GM12878 (cell line): ENCODE measurements around the gene TMSB10. TPM values are rescaled to one million over a fixed set of nuclear protein-coding genes. Genes with fewer than 3 reads are reported as not detected.
A peak's percentile ranks its signal among the peaks of the same experiment; 100 is the strongest.

Experiments
- DPF2 ChIP-seq: fragments of 450-650 bp; IDR thresholded peaks from 2 replicates; pipeline ENCODE4 v1.6.1; 2017; ENCODE audit warnings: mild to moderate bottlenecking
- IKZF1 ChIP-seq: fragments of 450-650 bp; conservative IDR thresholded peaks from 2 replicates; pipeline ENCODE4 v1.6.1; 2017; ENCODE audit warnings: antibody characterized with exemption, mild to moderate bottlenecking
- MEF2A ChIP-seq: IDR thresholded peaks from 2 replicates; pipeline ENCODE4 v1.6.1; 2011; ENCODE audit warnings: low read depth, mild to moderate bottlenecking, low read length, moderate library complexity; ENCODE audit not compliant: insufficient read depth
- MYC ChIP-seq: IDR thresholded peaks from 2 replicates; pipeline ENCODE4 v1.6.1; 2011; ENCODE audit warnings: mild to moderate bottlenecking, low read length, moderate library complexity, inconsistent platforms; ENCODE audit not compliant: insufficient read depth, insufficient replicate concordance, insufficient read length, severe bottlenecking
- NBN ChIP-seq: fragments of 450-650 bp; IDR thresholded peaks from 2 replicates; pipeline ENCODE4 v1.6.1; 2016
- NFIC ChIP-seq: IDR thresholded peaks from 2 replicates; pipeline ENCODE4 v1.6.1; 2012; ENCODE audit warnings: low read depth, mild to moderate bottlenecking, inconsistent platforms, low read length, moderate library complexity
- NR2C2 ChIP-seq: IDR thresholded peaks from 2 replicates; pipeline ENCODE4 v1.6.1; 2011; ENCODE audit warnings: borderline replicate concordance, low read depth; ENCODE audit not compliant: control insufficient read depth, insufficient read length
- NR2F1 ChIP-seq: fragments of 450-650 bp; conservative IDR thresholded peaks from 2 replicates; pipeline ENCODE4 v1.6.1; 2017; ENCODE audit warnings: mild to moderate bottlenecking
- NRF1 ChIP-seq: conservative IDR thresholded peaks from 2 replicates; pipeline ENCODE4 v1.6.1; 2011; ENCODE audit warnings: mild to moderate bottlenecking, low read depth, low read length, improper control_type of control experiment
- RB1 ChIP-seq: fragments of 450-650 bp; formaldehyde crosslinking; IDR thresholded peaks from 2 replicates; pipeline ENCODE4 v1.6.1; 2017; ENCODE audit warnings: mild to moderate bottlenecking, borderline replicate concordance
- RELA ChIP-seq: fragments of 450-650 bp; IDR thresholded peaks from 2 replicates; pipeline ENCODE4 v1.8.0; 2014; ENCODE audit warnings: borderline replicate concordance; ENCODE audit not compliant: partially characterized antibody
- RFX5 ChIP-seq: IDR thresholded peaks from 2 replicates; pipeline ENCODE4 v1.6.1; 2011; ENCODE audit warnings: low read depth, low read length, improper control_type of control experiment
- SMAD1 ChIP-seq: fragments of 450-650 bp; IDR thresholded peaks from 2 replicates; pipeline ENCODE4 v1.6.1; 2018; ENCODE audit warnings: mild to moderate bottlenecking, low read depth; ENCODE audit not compliant: partially characterized antibody
- STAT1 ChIP-seq: fragments of 450-650 bp; conservative IDR thresholded peaks from 2 replicates; pipeline ENCODE4 v1.6.1; 2014; ENCODE audit warnings: antibody characterized with exemption, mild to moderate bottlenecking
- ZBED1 ChIP-seq: IDR thresholded peaks from 2 replicates; pipeline ENCODE4 v1.6.1; 2016; ENCODE audit warnings: borderline replicate concordance
- ZNF622 ChIP-seq: fragments of 450-650 bp; IDR thresholded peaks from 2 replicates; pipeline ENCODE4 v1.6.1; 2017; ENCODE audit warnings: mild to moderate bottlenecking, inconsistent platforms
- ZZZ3 ChIP-seq: IDR thresholded peaks from 2 replicates; pipeline ENCODE4 v1.6.1; 2011; ENCODE audit warnings: low read depth; ENCODE audit not compliant: control insufficient read depth, insufficient read length
- polyA plus RNA-seq, 11 experiments: library from polyadenylated mRNA; depleted of rRNA in 4 of 11; unstranded in 6 of 11; stranded (reverse) in 5 of 11; fragments of >200 nt; fragmentation: Nextera tagmentation in 4 of 11; fragmentation: Illumina TruSeq in 1 of 11; extraction: Ambion mirVana in 4 of 11; extraction: Trizol in 1 of 11; gene quantifications; 1 replicate in 1 of 11; 2 replicates in 10 of 11; pipeline versions ENCODE4 v1.2.1 to v1.2.3, GENCODE V29; 2011 to 2016; ENCODE audit warnings: inconsistent platforms in 2 of 11, missing spikeins in 2 of 11, low read depth in 1 of 11
- total RNA-seq, 4 experiments: library from RNA; depleted of rRNA in 3 of 4; stranded (reverse); fragments of >200 nt in 3 of 4; fragmentation: Illumina TruSeq in 1 of 4; extraction: Trizol in 1 of 4; gene quantifications; 2 replicates each; pipeline versions ENCODE4 v1.2.1 to v1.2.3, GENCODE V29; 2013 to 2021
- TF ChIP-seq, protein P1 (sequence below): IDR thresholded peaks from 2 replicates; pipeline ENCODE4 v1.6.1; 2011; ENCODE audit warnings: mild to moderate bottlenecking, low read depth, low read length, moderate library complexity; ENCODE audit not compliant: insufficient replicate concordance
- TF ChIP-seq, protein P2 (sequence below): fragments of 450-650 bp; IDR thresholded peaks from 2 replicates; pipeline ENCODE4 v1.6.1; 2017; ENCODE audit warnings: mild to moderate bottlenecking
- TF ChIP-seq, protein P3 (sequence below): IDR thresholded peaks from 2 replicates; pipeline ENCODE4 v1.6.1; 2012; ENCODE audit warnings: low read length, inconsistent platforms
- TF ChIP-seq, protein P4 (sequence below): fragments of 450-650 bp; IDR thresholded peaks from 2 replicates; pipeline ENCODE4 v1.6.1; 2018; ENCODE audit warnings: borderline replicate concordance, mild to moderate bottlenecking; ENCODE audit not compliant: partially characterized antibody
- TF ChIP-seq, protein P5 (sequence below): IDR thresholded peaks from 2 replicates; pipeline ENCODE4 v1.6.1; 2011; ENCODE audit warnings: borderline replicate concordance, low read depth, mild to moderate bottlenecking, moderate library complexity, mixed read lengths, low read length; ENCODE audit not compliant: insufficient read depth; ENCODE audit errors: extremely low read length

TMSB10 gene
- total and polyA plus RNA-seq, 10 of the 15 experiments (the other 5 are each of a cell fraction or from before 2014, with no cell fraction given), result 1,406 to 4,860 (median 3,381) TPM

DNA sequence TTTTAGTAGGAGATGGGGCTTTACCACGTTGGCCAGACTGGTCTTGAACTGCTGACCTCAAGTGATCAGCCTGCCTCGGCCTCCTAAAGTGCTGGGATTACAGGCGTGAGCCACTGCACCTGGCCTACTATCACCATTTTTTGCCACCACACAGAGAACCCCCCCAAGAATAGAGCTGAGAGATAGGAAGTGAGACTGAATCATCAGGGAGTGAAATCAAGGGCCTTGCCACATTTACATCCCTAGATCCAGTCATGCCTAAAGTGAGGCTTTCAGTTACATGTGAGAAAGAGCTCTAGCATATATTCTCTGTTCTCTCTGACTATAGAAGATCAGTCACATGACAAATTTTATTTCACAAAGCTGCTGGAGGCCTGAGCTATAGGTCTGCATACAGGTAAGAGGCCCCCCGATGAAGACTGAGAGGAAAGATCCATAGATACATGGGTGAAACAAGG is 37.5 kb downstream of the TMSB10 start (continued):
- TF ChIP-seq, protein P1, sequence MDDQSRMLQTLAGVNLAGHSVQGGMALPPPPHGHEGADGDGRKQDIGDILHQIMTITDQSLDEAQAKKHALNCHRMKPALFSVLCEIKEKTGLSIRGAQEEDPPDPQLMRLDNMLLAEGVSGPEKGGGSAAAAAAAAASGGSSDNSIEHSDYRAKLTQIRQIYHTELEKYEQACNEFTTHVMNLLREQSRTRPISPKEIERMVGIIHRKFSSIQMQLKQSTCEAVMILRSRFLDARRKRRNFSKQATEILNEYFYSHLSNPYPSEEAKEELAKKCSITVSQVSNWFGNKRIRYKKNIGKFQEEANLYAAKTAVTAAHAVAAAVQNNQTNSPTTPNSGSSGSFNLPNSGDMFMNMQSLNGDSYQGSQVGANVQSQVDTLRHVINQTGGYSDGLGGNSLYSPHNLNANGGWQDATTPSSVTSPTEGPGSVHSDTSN, result no peak
- TF ChIP-seq IKZF1 (peak; percentile 90), MYC (no peak), RFX5 (no peak), DPF2 (peak; percentile 37; the same call in 1 of the 2 replicates), ZBED1 (no peak), ZNF622 (no peak), ZZZ3 (no peak), RELA (peak; percentile 55), SMAD1 (peak; percentile 70), NR2C2 (no peak), STAT1 (no peak), NRF1 (no peak), NBN (peak; percentile 81), MEF2A (peak; percentile 72), RB1 (no peak), NFIC (peak; percentile 88), NR2F1 (peak; percentile 77)
- TF ChIP-seq, protein P2, sequence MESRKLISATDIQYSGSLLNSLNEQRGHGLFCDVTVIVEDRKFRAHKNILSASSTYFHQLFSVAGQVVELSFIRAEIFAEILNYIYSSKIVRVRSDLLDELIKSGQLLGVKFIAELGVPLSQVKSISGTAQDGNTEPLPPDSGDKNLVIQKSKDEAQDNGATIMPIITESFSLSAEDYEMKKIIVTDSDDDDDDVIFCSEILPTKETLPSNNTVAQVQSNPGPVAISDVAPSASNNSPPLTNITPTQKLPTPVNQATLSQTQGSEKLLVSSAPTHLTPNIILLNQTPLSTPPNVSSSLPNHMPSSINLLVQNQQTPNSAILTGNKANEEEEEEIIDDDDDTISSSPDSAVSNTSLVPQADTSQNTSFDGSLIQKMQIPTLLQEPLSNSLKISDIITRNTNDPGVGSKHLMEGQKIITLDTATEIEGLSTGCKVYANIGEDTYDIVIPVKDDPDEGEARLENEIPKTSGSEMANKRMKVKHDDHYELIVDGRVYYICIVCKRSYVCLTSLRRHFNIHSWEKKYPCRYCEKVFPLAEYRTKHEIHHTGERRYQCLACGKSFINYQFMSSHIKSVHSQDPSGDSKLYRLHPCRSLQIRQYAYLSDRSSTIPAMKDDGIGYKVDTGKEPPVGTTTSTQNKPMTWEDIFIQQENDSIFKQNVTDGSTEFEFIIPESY, result no peak
- TF ChIP-seq, protein P3, sequence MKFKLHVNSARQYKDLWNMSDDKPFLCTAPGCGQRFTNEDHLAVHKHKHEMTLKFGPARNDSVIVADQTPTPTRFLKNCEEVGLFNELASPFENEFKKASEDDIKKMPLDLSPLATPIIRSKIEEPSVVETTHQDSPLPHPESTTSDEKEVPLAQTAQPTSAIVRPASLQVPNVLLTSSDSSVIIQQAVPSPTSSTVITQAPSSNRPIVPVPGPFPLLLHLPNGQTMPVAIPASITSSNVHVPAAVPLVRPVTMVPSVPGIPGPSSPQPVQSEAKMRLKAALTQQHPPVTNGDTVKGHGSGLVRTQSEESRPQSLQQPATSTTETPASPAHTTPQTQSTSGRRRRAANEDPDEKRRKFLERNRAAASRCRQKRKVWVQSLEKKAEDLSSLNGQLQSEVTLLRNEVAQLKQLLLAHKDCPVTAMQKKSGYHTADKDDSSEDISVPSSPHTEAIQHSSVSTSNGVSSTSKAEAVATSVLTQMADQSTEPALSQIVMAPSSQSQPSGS, result peak; percentile 92
- TF ChIP-seq, protein P4, sequence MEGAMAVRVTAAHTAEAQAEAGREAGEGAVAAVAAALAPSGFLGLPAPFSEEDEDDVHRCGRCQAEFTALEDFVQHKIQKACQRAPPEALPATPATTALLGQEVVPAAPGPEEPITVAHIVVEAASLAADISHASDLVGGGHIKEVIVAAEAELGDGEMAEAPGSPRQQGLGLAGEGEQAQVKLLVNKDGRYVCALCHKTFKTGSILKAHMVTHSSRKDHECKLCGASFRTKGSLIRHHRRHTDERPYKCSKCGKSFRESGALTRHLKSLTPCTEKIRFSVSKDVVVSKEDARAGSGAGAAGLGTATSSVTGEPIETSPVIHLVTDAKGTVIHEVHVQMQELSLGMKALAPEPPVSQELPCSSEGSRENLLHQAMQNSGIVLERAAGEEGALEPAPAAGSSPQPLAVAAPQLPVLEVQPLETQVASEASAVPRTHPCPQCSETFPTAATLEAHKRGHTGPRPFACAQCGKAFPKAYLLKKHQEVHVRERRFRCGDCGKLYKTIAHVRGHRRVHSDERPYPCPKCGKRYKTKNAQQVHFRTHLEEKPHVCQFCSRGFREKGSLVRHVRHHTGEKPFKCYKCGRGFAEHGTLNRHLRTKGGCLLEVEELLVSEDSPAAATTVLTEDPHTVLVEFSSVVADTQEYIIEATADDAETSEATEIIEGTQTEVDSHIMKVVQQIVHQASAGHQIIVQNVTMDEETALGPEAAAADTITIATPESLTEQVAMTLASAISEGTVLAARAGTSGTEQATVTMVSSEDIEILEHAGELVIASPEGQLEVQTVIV, result no peak
- TF ChIP-seq, protein P5, sequence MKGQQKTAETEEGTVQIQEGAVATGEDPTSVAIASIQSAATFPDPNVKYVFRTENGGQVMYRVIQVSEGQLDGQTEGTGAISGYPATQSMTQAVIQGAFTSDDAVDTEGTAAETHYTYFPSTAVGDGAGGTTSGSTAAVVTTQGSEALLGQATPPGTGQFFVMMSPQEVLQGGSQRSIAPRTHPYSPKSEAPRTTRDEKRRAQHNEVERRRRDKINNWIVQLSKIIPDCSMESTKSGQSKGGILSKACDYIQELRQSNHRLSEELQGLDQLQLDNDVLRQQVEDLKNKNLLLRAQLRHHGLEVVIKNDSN, result no peak
